Subcutaneous adipose tissue (tissue), 4 donors: Measurements from ENCODE around the gene DDX28. TPM values are rescaled to one million over a fixed set of nuclear protein-coding genes. Genes with fewer than 3 reads are reported as not detected.

Source experiments
- total RNA-seq, 4 donors: library from RNA; depleted of rRNA; stranded (reverse); fragments of >200 nt; gene quantifications; one replicate each; pipeline ENCODE4 v1.1.0, GENCODE V29; 2016
- TF ChIP-seq, protein P1 (sequence below): fragments of 450-650 bp; IDR thresholded peaks from one replicate; pipeline ENCODE4 v1.5.1; 2016; ENCODE audit warnings: low read depth, mild to moderate bottlenecking, control low read depth, antibody characterized with exemption, moderate library complexity

Gene DDX28, protein sequence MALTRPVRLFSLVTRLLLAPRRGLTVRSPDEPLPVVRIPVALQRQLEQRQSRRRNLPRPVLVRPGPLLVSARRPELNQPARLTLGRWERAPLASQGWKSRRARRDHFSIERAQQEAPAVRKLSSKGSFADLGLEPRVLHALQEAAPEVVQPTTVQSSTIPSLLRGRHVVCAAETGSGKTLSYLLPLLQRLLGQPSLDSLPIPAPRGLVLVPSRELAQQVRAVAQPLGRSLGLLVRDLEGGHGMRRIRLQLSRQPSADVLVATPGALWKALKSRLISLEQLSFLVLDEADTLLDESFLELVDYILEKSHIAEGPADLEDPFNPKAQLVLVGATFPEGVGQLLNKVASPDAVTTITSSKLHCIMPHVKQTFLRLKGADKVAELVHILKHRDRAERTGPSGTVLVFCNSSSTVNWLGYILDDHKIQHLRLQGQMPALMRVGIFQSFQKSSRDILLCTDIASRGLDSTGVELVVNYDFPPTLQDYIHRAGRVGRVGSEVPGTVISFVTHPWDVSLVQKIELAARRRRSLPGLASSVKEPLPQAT
- 1 to 10 TPM; 6.2 to 8.5 (median 7.2) TPM for total RNA-seq

DNA sequence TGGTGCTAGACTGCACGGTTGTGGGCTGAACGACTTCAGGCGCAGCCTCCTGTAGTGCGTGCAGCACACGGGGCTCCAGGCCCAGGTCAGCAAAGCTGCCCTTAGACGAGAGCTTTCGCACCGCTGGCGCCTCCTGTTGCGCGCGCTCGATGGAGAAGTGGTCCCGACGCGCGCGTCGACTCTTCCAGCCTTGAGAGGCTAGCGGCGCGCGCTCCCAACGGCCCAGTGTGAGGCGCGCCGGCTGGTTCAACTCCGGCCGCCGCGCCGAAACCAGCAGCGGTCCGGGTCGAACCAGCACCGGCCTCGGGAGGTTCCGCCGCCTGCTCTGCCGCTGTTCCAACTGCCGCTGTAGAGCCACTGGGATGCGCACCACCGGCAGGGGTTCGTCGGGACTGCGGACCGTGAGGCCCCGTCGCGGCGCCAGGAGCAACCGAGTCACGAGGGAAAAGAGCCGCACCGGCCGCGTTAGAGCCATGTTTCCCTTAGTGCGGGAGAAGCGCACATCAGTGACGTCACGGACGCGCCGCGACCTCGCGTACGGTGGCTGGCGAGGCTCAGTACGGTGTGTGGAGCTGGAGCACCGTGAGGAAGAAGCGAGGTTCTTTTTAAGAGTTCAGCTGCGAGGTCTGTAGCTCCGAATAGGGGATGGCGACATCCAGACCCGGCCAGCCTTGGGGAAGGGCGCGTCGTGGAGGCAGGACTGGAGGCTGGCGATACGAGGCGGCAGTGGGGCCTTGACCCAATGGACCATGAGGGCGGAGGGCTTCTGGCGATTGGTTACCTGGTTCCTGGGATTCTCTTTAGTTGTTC, at the start of gene DDX28, which contains the start of gene DUS2:
DDX28 (minus strand) TSS at position 505 of the 810 bp plus-strand sequence; CDS start at position 475, 30 bp downstream.
DUS2 (plus strand) TSS at position 557 of the 810 bp plus-strand sequence. CDS start 14,740 bp downstream, outside the sequence.
- TF ChIP-seq, protein P1, sequence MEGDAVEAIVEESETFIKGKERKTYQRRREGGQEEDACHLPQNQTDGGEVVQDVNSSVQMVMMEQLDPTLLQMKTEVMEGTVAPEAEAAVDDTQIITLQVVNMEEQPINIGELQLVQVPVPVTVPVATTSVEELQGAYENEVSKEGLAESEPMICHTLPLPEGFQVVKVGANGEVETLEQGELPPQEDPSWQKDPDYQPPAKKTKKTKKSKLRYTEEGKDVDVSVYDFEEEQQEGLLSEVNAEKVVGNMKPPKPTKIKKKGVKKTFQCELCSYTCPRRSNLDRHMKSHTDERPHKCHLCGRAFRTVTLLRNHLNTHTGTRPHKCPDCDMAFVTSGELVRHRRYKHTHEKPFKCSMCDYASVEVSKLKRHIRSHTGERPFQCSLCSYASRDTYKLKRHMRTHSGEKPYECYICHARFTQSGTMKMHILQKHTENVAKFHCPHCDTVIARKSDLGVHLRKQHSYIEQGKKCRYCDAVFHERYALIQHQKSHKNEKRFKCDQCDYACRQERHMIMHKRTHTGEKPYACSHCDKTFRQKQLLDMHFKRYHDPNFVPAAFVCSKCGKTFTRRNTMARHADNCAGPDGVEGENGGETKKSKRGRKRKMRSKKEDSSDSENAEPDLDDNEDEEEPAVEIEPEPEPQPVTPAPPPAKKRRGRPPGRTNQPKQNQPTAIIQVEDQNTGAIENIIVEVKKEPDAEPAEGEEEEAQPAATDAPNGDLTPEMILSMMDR: no peak

DNA sequence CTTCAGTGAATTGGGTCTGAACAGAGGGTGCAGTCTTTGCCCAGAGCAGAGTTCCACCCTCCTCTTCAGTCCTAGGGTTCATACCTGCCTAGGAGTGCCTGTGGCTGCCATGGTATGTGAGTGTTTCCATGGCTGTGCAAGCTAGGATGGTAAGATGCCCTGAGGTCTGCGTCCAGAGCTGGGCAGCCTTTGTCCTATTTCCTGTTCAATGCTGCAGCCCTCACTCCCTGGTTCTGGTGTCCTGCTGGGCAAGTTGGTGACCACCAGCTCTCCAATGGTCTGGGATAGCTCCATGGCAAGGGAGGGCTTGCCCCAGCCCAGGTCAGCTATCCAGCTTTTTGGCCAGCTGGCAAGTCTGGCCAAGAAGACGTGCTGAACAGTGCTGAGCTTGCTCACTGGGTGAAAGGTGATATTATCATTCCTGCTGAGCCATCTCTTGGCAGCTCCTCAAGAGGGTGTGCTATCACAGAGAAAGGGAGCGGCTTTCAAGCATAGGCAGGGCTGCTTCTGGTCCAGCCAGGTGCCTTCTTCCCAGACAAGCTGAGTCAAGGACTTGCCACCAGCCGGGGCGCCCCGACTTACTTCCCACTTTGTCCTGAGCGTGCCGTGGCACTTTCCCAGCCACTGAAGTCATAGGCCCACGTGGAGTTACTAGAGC, 49.1 kb upstream of the DDX28 start:
- TF ChIP-seq, protein P1: no peak

DNA sequence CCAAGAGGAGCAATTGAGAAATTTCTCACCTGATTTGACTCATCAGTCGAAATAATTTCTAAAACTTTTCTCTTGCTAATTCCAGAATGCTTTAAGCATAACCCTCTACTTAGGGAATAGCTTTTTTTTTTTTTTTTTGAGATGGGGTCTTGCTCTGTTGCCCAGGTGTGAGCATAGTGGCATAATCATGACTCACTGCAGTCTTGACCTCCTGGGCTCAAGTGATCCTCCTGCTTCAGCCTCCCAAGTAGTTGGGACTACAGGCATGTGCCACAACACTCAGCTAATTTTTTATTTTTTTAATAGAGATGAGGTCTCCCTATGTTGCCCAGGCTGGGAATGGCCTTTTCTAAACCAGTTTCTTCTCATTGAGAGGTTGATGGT, 48.5 kb upstream of the DDX28 start:
- TF ChIP-seq, protein P1: no peak

DNA sequence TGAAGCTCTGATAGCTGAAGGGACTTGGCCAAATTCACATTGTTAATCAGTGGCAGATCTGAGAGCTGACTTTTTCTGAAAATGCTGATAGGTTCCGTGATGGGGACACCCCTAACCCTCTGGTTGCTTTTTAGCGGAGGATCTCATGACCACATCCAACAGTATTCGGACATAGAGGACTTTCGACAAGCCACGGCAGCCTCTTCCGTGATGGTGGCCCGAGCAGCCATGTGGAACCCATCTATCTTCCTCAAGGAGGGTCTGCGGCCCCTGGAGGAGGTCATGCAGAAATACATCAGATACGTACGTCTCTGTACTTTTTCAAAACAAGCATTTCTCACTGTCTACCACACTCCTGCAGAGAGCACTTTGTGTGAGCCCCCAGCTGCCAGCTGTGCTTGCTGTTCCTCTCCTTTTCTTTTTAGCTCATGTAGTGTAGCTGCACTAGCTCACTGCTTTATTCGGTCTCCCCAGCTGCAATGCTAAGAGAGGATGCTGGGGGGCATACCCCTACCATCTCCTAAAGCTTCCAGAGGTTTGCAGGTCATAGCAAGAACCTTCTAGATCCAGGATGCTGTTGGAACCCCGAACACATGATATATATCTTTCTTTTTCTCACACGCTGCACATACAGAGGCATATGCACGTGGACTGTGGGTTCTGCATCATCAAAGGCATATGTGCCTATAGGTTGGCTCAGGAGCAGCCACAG, 47.9 kb upstream of the DDX28 start:
- TF ChIP-seq, protein P1: no peak

DNA sequence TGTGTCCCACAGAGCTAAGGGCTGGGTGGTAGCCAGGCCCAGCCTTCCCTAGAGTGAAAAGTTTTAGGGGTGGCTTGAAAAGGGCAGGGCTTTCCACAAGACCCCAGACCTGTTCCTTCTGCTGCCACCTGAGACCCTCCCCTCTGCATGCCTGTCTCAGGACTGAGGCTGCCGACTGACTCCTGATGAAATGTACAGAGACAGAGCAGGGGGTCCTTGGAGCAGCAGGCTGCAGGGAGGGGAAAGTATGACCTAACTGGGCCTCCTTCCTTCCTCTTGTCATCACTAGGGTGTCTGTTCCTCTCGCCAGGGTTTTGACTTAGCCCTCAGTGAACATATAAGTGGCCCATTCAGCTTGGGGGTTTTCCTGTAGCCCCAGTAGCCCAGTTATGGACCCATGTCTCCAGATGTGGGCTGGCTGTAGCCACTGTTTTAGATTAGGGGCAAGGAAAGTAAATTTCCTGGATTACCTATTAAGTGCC, 47.3 kb upstream of the DDX28 start:
- TF ChIP-seq, protein P1: no peak

DNA sequence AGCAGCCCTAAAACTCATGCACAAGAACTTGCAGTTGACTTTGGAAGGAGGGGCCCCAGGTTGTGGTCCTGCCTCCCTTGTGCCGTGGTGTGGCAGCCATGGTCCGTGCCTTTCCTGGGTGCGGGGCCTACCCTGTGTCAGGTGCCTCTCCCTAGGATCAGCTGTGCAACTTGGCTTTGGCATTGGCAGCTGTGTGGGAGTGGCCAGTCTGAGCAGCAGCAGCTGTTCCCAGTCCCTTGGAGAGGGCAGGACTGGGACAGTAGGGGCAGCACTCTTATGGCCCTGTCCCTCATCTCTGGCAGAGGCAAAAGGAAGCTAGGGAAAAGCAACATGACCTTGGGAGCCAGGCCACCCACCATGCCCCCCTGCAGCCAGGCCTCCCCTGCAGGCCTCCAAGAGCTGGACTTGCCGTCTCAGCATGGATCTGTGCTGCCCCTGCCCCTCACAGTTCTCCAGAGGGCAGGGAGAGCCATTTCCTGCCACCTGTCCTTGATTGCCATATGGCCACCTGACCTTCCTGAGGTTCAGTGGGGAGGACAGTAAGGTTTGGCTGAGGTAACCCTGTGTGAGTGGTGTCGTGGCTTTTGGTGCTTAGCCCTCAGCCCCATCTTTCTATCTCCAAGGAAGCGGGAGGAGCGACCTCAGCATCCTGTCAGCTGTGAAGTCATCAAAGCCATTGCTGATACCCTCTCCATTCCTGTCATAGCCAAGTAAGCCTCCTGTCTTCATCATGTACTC, 46.6 kb upstream of the DDX28 start:
- TF ChIP-seq, protein P1: no peak
